Loucy (cell line): Measurements from ENCODE around the gene ZDHHC14.

Source experiments
- EZH2phosphoT487 ChIP-seq: fragments of 200-600 bp; IDR thresholded peaks from 2 replicates; pipeline ENCODE4 v1.6.1; 2018; ENCODE audit warnings: antibody characterized with exemption, mild to moderate bottlenecking, moderate library complexity, borderline replicate concordance
- TF ChIP-seq, protein P1 (sequence below): fragments of 200-600 bp; sonication (generic); conservative IDR thresholded peaks from 2 replicates; pipeline ENCODE4 v1.5.1; 2014; ENCODE audit warnings: mild to moderate bottlenecking, antibody characterized with exemption, low read length

- TF ChIP-seq, protein P1, sequence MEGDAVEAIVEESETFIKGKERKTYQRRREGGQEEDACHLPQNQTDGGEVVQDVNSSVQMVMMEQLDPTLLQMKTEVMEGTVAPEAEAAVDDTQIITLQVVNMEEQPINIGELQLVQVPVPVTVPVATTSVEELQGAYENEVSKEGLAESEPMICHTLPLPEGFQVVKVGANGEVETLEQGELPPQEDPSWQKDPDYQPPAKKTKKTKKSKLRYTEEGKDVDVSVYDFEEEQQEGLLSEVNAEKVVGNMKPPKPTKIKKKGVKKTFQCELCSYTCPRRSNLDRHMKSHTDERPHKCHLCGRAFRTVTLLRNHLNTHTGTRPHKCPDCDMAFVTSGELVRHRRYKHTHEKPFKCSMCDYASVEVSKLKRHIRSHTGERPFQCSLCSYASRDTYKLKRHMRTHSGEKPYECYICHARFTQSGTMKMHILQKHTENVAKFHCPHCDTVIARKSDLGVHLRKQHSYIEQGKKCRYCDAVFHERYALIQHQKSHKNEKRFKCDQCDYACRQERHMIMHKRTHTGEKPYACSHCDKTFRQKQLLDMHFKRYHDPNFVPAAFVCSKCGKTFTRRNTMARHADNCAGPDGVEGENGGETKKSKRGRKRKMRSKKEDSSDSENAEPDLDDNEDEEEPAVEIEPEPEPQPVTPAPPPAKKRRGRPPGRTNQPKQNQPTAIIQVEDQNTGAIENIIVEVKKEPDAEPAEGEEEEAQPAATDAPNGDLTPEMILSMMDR = no peak
- TF ChIP-seq EZH2phosphoT487 = no peak
Measured at GRCh38 chr6:157620944-157621343, 240.0 kb downstream of the ZDHHC14 start.
